T-helper 2 cell treated with Interferon-gamma antibody and Interleukin-4, amounts not matched to agents 5 μg/mL and 100 μg/mL, for 36 hours (primary cell): ENCODE results near the gene PKD2.

Experiments used
- DNase-seq: peaks from one replicate; pipeline ENCODE4 v3.0.0; 2021; ENCODE audit warnings: low spot score
- H3K27ac Mint-ChIP-seq: one replicate; pipeline ENCODE4 v1.8.0; 2021; ENCODE audit warnings: mild to moderate bottlenecking, mixed read lengths
- H3K27me3 Mint-ChIP-seq: one replicate; pipeline ENCODE4 v1.8.0; 2021; ENCODE audit warnings: low read depth, mixed read lengths
- H3K36me3 Mint-ChIP-seq: one replicate; pipeline ENCODE4 v1.8.0; 2021; ENCODE audit warnings: low read depth, mixed read lengths
- H3K4me1 Mint-ChIP-seq: one replicate; pipeline ENCODE4 v1.8.0; 2021; ENCODE audit warnings: low read depth, mixed read lengths
- H3K4me3 Mint-ChIP-seq: one replicate; pipeline ENCODE4 v1.8.0; 2022; ENCODE audit warnings: mild to moderate bottlenecking, moderate library complexity, mixed read lengths
- H3K9me3 Mint-ChIP-seq: one replicate; pipeline ENCODE4 v1.8.0; 2021; ENCODE audit warnings: mixed read lengths

The PKD2 gene

DNA sequence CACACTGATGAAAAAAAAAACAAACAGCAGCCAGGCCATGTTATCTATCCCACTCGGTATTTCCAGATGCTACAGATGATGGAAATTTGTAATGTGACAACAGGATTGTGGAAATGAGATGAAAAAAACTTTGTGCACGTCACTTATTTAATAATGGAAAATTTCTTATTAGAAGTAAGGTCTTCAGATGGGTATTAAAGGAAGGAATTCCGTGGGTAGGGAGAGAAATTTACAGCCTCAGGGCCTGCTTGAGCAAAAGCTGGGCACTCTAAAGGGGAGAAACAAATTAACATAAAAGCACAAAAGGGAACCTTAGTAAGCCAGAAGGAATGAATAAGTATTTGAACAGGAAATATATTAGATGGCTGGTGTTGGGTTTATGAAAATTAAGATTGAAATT lies 4.2 kb upstream of the PKD2 start:
- Mint-ChIP-seq H3K27me3 (peaks cover 48% of the 10 kb centered on the region), H3K4me1 (peaks cover 5% of the 10 kb centered on the region), H3K36me3 (no peaks in the 10 kb centered on the region), H3K4me3 (no peak overlapping the region), H3K27ac (no peak overlapping the region), H3K9me3 (no peaks in the 10 kb centered on the region)
- no peak for DNase-seq

DNA sequence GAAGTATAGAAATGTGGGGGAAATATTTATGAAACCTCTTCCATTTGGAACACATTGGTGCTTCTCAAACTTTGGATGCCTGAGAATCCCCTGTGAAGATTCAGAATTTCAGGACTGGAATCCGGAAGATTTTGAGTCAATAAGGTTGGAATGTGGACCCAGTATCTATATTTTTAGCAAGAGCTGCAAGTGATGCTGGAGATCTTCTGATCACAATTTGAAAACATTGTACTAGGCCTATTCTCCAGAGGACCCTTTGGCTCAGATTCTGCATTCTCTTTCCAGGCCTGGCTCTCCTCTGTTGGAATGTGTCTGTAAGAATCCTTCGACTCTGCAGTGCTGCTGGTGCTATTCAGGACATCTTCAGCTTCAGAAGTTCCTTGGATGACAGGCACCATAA lies 2.4 kb upstream of the PKD2 start:
- no peak overlapping the region for H3K27ac Mint-ChIP-seq
- peaks cover 3% of the 10 kb centered on the region for H3K36me3 Mint-ChIP-seq
- H3K4me1 Mint-ChIP-seq = peaks cover 14% of the 10 kb centered on the region
- H3K4me3 Mint-ChIP-seq = no peak overlapping the region
- H3K9me3 Mint-ChIP-seq = no peaks in the 10 kb centered on the region
- no peak for DNase-seq
- peaks cover 40% of the 10 kb centered on the region for H3K27me3 Mint-ChIP-seq

DNA sequence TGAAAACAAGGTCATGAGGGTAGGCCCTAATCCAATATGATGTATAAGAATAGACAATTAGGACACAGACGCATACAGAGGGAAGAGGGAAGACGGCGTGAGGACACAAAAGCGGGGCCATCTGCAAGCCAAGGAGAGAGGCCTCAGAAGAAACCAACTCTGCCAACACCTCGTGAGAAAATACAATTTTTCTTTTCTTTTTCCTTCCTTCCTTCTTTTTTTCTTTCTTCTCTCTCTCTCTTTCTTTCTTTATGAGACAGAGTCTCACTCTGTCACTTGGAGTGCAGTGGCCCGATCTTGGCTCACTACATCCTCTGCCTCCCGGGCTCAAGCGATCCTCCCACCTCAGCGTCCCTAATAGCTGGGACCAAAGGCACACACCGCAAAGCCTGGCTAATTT lies 1.5 kb upstream of the PKD2 start:
- H3K27ac Mint-ChIP-seq = no peak overlapping the region
- no peak for DNase-seq
- peaks cover 9% of the 10 kb centered on the region for H3K36me3 Mint-ChIP-seq
- H3K4me3 Mint-ChIP-seq = peak overlapping the region; percentile 80
- no peaks in the 10 kb centered on the region for H3K9me3 Mint-ChIP-seq
- H3K4me1 Mint-ChIP-seq = peaks cover 22% of the 10 kb centered on the region
- H3K27me3 Mint-ChIP-seq = peaks cover 33% of the 10 kb centered on the region

- no peak for DNase-seq
- Mint-ChIP-seq H3K36me3 (peaks cover 12% of the 10 kb centered on the region), H3K4me1 (peaks cover 22% of the 10 kb centered on the region), H3K4me3 (peak overlapping the region; percentile 80), H3K27ac (peak overlapping the region; percentile 49), H3K27me3 (peaks cover 25% of the 10 kb centered on the region), H3K9me3 (no peaks in the 10 kb centered on the region)
Measured at GRCh38 chr4:88006956-88007303, 505 bp upstream of the PKD2 start.

DNA sequence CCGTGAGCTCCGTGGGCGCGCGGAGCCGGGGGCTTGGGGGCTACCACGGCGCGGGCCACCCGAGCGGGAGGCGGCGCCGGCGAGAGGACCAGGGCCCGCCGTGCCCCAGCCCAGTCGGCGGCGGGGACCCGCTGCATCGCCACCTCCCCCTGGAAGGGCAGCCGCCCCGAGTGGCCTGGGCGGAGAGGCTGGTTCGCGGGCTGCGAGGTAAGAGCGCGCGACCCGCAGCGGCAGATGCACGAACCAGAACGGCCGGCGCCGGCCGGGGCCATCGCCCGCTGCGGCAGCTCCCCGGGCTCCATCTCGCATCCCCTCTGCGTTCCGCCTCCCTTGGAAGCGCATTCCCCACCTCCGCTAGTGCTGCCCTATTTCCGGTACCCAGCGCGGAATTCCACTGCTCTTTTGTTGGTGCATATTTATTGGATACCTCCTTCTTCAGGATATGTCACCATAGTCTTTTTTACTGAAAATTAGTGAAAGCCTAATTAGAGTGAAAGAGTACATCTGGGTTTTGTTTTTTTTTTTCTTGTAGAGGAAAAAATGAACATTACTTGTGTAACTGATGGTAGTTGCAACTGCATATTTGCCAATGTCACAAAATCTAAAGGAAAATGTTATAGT lies 797 bp downstream of the PKD2 start:
- H3K27me3 Mint-ChIP-seq = peaks cover 18% of the 10 kb centered on the region
- no peak for DNase-seq
- H3K4me1 Mint-ChIP-seq = peaks cover 34% of the 10 kb centered on the region
- no peaks in the 10 kb centered on the region for H3K9me3 Mint-ChIP-seq
- peak overlapping the region; percentile 84 for H3K27ac Mint-ChIP-seq
- H3K36me3 Mint-ChIP-seq = peaks cover 12% of the 10 kb centered on the region
- H3K4me3 Mint-ChIP-seq = peak overlapping the region; percentile 91

GRCh38 chr4:88008743-88009171 lies 1.3 kb downstream of the PKD2 start:
- Mint-ChIP-seq H3K4me3 (peak overlapping the region; percentile 91), H3K27me3 (peaks cover 15% of the 10 kb centered on the region), H3K36me3 (peaks cover 12% of the 10 kb centered on the region), H3K4me1 (peaks cover 36% of the 10 kb centered on the region), H3K27ac (peak overlapping the region; percentile 84), H3K9me3 (no peaks in the 10 kb centered on the region)
- no peak for DNase-seq

DNA sequence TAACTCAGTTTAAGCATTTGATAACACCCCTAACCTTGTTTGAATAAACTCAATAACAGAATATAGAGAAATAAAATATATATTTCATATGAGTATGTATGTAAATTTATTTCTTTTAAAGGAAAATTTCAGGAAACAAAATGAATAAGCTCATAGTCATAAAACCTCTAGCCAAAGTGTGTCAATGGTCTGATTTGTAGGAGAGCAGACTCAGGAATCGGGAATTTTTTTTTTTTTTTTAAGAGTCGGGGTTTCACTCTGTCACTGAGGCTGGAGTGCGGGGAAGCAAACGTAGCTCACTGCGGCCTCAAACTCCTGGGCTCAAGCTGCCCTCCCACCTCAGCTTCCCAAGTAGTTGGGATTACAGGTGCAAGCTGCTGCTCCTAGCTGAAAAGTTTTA lies 2.4 kb downstream of the PKD2 start:
- Mint-ChIP-seq H3K27ac (no peak overlapping the region), H3K36me3 (peaks cover 12% of the 10 kb centered on the region), H3K4me1 (peaks cover 41% of the 10 kb centered on the region), H3K4me3 (no peak overlapping the region), H3K9me3 (no peaks in the 10 kb centered on the region), H3K27me3 (peaks cover 10% of the 10 kb centered on the region)
- no peak for DNase-seq

- no peak for DNase-seq
Measured at GRCh38 chr4:88010966-88011365, 3.5 kb downstream of the PKD2 start.

GRCh38 chr4:88012647-88013046 lies 5.2 kb downstream of the PKD2 start:
- Mint-ChIP-seq H3K4me1 (peaks cover 36% of the 10 kb centered on the region), H3K36me3 (peaks cover 12% of the 10 kb centered on the region), H3K27ac (no peak overlapping the region), H3K9me3 (no peaks in the 10 kb centered on the region), H3K4me3 (no peak overlapping the region), H3K27me3 (no peaks in the 10 kb centered on the region)
- no peak for DNase-seq

More at GRCh38 chr4:88010966-88011365, 3.5 kb downstream of the PKD2 start:
- Mint-ChIP-seq H3K27ac (peak overlapping the region; percentile 3), H3K27me3 (peaks cover 7% of the 10 kb centered on the region), H3K4me3 (peak overlapping the region; percentile 2), H3K4me1 (peaks cover 41% of the 10 kb centered on the region), H3K9me3 (no peaks in the 10 kb centered on the region), H3K36me3 (peaks cover 12% of the 10 kb centered on the region)

GRCh38 chr4:88014386-88014905 lies 7.0 kb downstream of the PKD2 start:
- Mint-ChIP-seq H3K9me3 (no peaks in the 10 kb centered on the region), H3K4me1 (peaks cover 30% of the 10 kb centered on the region), H3K27ac (no peak overlapping the region), H3K36me3 (peaks cover 16% of the 10 kb centered on the region), H3K4me3 (no peak overlapping the region), H3K27me3 (no peaks in the 10 kb centered on the region)
- DNase-seq = no peak

GRCh38 chr4:88015659-88016295 lies 8.3 kb downstream of the PKD2 start:
- no peak for DNase-seq
- Mint-ChIP-seq H3K27me3 (no peaks in the 10 kb centered on the region), H3K4me1 (peaks cover 23% of the 10 kb centered on the region), H3K4me3 (no peak overlapping the region), H3K36me3 (peaks cover 15% of the 10 kb centered on the region), H3K9me3 (no peaks in the 10 kb centered on the region), H3K27ac (no peak overlapping the region)

DNA sequence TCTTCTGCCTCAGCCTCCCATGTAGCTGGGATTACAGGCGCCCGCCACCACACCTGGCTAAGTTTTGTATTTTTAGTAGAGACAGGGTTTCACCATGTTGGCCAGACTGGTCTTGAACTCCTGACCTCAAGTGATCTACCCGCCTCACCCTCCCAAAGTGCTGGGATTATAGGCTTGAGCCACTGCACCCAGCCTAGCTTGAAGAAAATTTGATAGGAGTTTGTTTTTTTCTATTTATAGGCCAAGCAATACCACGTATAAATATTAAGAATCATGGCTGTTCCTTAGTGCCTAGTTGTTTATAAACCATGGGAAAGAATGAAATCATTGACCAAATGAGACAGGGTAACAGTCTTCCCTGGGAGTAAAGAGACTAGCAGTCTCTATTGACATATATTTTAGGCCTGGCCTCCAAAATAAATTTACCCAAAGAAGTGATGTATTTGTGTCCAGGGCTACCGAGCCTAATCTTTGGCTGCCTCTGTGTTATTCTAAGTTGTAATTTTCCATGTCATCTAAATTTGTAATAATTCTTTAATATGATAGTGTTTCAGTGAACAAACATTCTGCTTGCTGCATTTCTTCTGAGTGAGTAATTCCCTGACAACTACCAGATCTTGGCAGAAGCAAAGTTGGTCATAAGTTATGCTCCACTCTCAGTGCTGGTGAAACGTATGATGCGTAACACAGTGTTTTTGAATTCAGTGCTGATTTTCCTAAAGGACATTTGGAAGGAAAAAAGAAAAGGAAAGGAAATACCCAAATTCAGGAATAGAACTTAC lies 10.3 kb downstream of the PKD2 start:
- Mint-ChIP-seq H3K4me3 (no peak overlapping the region), H3K27me3 (no peaks in the 10 kb centered on the region), H3K9me3 (no peaks in the 10 kb centered on the region), H3K36me3 (peaks cover 21% of the 10 kb centered on the region), H3K27ac (no peak overlapping the region), H3K4me1 (peaks cover 14% of the 10 kb centered on the region)
- no peak for DNase-seq

DNA sequence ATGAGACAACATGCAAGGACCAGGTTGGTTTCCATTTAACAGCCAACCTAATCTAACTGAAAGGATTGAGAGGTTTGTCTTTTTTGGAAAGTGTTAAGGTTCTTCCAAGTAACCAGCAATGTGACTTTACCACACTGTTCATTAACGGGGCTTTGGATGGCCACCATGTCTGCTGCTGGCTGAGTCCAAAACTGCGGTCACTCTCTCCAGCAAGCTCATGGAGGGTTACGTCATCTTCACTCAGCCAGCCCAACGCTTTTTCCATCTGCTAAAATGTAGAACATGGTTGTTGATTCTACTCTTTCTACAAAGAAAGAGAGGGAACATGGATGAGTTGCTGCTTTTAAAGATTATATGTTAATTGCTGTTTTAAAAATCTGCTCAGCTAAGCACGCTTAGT lies 11.0 kb downstream of the PKD2 start:
- Mint-ChIP-seq H3K36me3 (peaks cover 25% of the 10 kb centered on the region), H3K4me1 (peaks cover 8% of the 10 kb centered on the region), H3K4me3 (no peak overlapping the region), H3K9me3 (no peaks in the 10 kb centered on the region), H3K27me3 (no peaks in the 10 kb centered on the region), H3K27ac (no peak overlapping the region)
- DNase-seq = no peak

DNA sequence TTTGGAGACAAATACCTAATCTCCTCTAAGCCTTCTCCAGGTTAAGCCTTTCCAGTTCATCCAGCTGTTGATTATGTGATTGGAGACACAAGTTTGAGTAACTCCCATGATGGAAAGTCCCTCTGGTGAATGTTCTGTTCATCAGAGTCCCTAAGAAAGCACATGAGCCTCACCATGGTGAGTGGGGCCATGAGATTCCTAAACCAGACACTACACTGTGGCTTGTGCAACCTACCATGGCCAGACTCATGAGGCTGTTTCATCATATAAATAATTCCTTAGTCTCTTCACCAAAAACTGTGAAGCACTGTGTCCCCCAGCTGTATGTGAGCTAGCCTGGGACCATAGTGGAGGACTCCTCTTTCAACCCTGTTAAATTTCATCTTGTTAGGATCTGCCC lies 14.4 kb downstream of the PKD2 start:
- H3K27ac Mint-ChIP-seq = no peak overlapping the region
- H3K4me3 Mint-ChIP-seq = no peak overlapping the region
- no peak for DNase-seq
- peaks cover 13% of the 10 kb centered on the region for H3K9me3 Mint-ChIP-seq
- peaks cover 4% of the 10 kb centered on the region for H3K4me1 Mint-ChIP-seq
- peaks cover 54% of the 10 kb centered on the region for H3K36me3 Mint-ChIP-seq
- no peaks in the 10 kb centered on the region for H3K27me3 Mint-ChIP-seq
